Thoracic aorta (tissue), 2 donors: ENCODE results near the gene SMAD6. TPM values are rescaled to one million over a fixed set of nuclear protein-coding genes. Genes with fewer than 3 reads are reported as not detected.
A peak's percentile ranks its signal among the peaks of the same experiment; 100 is the strongest.

ENCODE experiments used
- ATAC-seq: fragments of 150-250 bp; one replicate; pipeline ENCODE4 v1.8.0; 2017; ENCODE audit warnings: low read depth; ENCODE audit not compliant: insufficient number of reproducible peaks, low FRiP score
- DNase-seq: peaks from one replicate; pipeline ENCODE4 v3.0.0-alpha.2; 2020; ENCODE audit warnings: low spot score
- H3K27ac ChIP-seq, 2 donors: fragments of 200-600 bp; sonication (generic); 1 replicate in 1 of 2; 2 replicates in 1 of 2; pipeline ENCODE4 v1.5.1; 2016; ENCODE audit warnings: mild to moderate bottlenecking in 2 of 2, moderate library complexity in 2 of 2
- H3K27me3 ChIP-seq: fragments of 200-600 bp; sonication (generic); replicated peaks from 2 replicates; pipeline ENCODE4 v1.6.0; 2016; ENCODE audit warnings: mild to moderate bottlenecking; ENCODE audit not compliant: insufficient read depth
- H3K36me3 ChIP-seq: fragments of 200-600 bp; sonication (generic); one replicate; pipeline ENCODE4 v1.5.1; 2016
- H3K4me1 ChIP-seq, 2 donors: fragments of 200-600 bp; sonication (generic); 1 replicate in 1 of 2; 2 replicates in 1 of 2; pipeline versions ENCODE4 v1.5.1 to v1.6.0; 2016; ENCODE audit warnings: low read depth in 2 of 2, mild to moderate bottlenecking in 1 of 2; ENCODE audit not compliant: control insufficient read depth in 1 of 2
- H3K4me3 ChIP-seq: fragments of 200-600 bp; sonication (generic); 2 replicates; pipeline ENCODE4 v1.5.1; 2016; ENCODE audit warnings: mild to moderate bottlenecking
- H3K9me3 ChIP-seq: fragments of 200-600 bp; sonication (generic); 2 replicates; pipeline ENCODE4 v1.5.1; 2016
- total RNA-seq, 2 donors: library from RNA; depleted of rRNA; stranded (reverse); fragments of >200 nt; gene quantifications; one replicate each; pipeline versions ENCODE4 v1.1.0 to v1.2.3, GENCODE V29; 2016
- TF ChIP-seq, protein P1 (sequence below): fragments of 200-600 bp; sonication (generic); IDR thresholded peaks from one replicate; pipeline ENCODE4 v1.5.1; 2019; ENCODE audit warnings: antibody characterized with exemption

Gene SMAD6
- total RNA-seq, 2 donors from 2014 or later: 73.3 to 113 TPM

DNA sequence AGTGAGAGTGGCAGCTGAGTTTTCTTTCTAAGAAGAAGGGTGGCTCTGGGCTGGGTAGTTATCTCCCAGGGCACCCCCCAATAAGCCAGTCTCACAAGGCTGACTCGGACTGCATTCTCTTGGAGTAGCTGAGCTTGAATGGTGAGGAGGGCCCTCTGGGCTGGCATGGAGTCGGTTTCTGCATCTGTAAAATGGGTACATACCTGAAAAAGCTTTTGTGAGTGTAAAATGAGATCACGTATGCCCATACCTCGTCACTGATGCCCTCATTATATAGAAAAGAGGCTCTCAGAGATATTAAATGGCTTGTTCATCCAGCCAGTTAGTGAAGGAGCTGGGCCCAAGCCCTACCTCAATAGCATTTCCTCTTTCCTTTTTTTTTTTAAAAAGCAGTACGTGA, 41.2 kb downstream of the SMAD6 start:
- Histone ChIP-seq H3K4me1 (peaks cover 37 to 78% of the 10 kb centered on the region in 2 donors), H3K9me3 (no peaks in the 10 kb centered on the region), H3K27ac (no peak overlapping the region), H3K36me3 (no peaks in the 10 kb centered on the region), H3K4me3 (no peak overlapping the region), H3K27me3 (no peaks in the 10 kb centered on the region)
- TF ChIP-seq, protein P1, sequence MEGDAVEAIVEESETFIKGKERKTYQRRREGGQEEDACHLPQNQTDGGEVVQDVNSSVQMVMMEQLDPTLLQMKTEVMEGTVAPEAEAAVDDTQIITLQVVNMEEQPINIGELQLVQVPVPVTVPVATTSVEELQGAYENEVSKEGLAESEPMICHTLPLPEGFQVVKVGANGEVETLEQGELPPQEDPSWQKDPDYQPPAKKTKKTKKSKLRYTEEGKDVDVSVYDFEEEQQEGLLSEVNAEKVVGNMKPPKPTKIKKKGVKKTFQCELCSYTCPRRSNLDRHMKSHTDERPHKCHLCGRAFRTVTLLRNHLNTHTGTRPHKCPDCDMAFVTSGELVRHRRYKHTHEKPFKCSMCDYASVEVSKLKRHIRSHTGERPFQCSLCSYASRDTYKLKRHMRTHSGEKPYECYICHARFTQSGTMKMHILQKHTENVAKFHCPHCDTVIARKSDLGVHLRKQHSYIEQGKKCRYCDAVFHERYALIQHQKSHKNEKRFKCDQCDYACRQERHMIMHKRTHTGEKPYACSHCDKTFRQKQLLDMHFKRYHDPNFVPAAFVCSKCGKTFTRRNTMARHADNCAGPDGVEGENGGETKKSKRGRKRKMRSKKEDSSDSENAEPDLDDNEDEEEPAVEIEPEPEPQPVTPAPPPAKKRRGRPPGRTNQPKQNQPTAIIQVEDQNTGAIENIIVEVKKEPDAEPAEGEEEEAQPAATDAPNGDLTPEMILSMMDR: no peak
- DNase-seq: no peak
- ATAC-seq: no peak

DNA sequence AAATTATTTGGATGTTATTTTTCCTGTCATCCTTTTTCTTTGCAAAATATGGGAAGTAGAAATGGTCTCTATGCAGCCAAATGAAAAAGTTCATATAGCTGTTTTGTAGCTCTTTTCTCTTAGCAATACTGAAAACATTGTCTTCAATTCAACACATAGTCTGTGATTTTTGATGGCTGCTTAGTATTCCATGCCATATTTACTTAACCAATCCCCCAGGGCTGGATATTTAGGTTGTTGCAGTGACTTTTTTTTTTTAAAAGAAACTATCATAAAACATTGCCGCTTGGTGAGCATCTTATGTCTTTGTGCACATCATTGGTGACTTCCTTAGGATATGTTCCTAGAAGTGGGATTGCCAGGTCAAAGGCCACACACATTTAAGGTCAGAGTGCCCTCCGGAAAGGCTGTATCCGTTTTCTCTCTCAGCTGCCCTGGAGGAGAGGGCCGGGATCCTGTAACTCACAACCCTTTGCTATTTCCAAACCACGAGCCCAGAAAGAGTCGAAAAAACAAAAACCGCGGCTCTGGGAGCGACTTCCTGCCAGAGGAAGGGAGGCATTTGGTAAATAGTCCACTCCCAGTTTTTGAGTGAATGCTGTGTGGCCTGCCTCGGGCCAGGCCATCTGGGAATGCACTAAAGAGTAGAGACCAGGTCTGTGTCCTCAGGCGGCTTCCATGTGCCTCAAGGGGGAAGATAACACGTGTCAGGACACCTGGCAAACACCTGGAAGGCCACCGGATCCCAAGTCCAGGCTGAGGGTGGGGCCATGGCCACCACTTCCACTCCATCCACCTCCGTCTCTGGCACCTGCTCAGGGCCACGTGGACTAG, 41.9 kb downstream of the SMAD6 start:
- Histone ChIP-seq H3K27me3 (no peaks in the 10 kb centered on the region), H3K4me1 (peaks cover 43 to 82% of the 10 kb centered on the region in 2 donors), H3K27ac (peak overlapping the region; percentile 24 to 69), H3K4me3 (no peak overlapping the region), H3K9me3 (no peaks in the 10 kb centered on the region), H3K36me3 (no peaks in the 10 kb centered on the region)
- DNase-seq (no peak), ATAC-seq (no peak)
- TF ChIP-seq, protein P1: no peak

DNA sequence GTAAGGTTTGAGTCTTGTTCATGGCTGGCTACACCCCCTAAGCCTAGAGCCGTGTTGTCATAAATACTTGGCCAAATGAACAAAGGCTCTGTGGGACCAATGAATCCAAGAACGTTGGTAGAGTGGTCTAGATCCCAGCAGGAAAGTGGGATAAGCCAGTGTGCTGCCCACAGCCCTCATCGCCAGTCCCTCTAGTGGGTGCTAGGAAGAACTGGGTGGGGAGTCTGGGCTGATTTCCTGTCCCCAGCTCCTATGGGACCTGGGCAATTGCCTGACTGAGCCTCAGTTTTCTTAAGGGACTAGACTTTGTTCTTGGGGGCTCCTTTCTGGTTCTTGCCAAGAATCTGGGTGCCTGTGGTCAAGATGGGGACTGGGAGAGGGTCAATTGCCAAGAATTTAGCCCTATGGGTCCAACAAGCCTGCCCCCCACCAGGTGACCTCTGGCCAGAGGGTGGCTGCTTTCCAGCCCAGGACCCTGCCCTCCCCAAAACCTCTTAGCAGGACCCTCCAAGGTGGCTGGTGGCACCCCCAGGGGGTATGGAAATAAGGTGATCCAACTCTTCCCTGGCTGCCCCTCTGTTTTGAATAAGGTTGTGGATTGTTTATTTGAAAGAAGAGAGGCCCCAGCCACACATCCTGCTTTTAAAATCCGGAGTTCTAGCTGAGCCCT, 42.7 kb downstream of the SMAD6 start:
- Histone ChIP-seq H3K9me3 (no peaks in the 10 kb centered on the region), H3K27ac (peak overlapping the region; percentile 24 to 69), H3K4me3 (no peak overlapping the region), H3K27me3 (no peaks in the 10 kb centered on the region), H3K36me3 (no peaks in the 10 kb centered on the region), H3K4me1 (peaks cover 44 to 86% of the 10 kb centered on the region in 2 donors)
- DNase-seq (no peak), ATAC-seq (no peak)
- TF ChIP-seq, protein P1: no peak

DNA sequence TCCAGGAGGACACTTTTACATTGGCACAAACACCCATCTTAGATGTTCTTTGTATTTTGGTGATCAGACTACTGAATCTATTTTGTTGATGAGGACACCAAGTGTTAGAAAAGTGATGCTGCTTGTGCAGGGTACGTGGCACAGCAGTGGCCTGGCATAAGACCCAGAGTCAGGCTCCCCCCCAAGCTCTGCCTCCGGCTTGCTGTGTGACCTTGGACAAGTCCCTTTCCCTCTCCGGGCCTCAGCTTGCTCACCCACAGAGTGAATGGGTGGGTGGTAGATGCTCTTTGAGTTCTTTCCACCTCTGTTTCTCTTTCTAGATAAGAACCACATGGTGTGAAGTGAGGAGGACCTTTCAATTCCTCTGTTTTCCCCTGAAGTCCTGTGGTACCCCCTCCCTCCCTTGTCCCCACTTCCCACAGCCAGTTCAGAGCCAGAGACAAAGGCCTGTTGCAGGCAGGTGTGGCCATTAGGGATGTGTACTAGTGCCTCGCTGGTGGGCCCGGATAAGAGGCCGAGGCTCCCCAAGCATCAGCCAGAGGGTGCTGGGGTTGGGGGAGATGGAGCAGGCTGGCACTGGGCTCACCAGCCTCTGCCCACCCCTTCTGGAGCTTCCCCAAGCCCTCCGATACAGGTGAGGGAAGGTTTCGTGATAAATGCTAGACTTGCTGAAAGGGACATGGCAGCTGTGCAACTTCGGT, 43.6 kb downstream of the SMAD6 start:
- no peaks in the 10 kb centered on the region for H3K36me3 ChIP-seq
- TF ChIP-seq, protein P1: no peak
- H3K4me1 ChIP-seq: peaks cover 41 to 87% of the 10 kb centered on the region in 2 donors
- H3K27ac ChIP-seq: peak overlapping the region; percentile 31 to 69
- DNase-seq (no peak), ATAC-seq (no peak)
- H3K27me3 ChIP-seq: no peaks in the 10 kb centered on the region
- H3K9me3 ChIP-seq: no peaks in the 10 kb centered on the region
- H3K4me3 ChIP-seq: no peak overlapping the region

DNA sequence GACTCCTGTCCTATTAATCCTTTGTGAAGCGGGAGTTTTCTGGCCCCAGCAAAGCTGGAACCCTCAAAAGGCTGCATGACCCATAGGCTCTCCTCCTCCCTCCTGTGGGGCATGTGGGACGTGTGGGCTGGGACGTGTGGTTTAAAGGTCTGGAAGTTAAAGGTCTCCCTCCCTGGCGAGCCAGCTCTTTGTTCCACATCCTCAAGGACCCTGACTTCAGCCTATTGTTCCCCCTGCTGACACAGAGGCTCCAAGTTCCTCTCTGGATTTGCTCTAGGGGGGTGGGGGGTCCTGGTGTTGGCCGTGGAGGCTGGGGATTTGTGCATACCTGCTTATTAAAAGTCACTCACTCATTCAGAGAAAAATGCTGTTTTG, 44.2 kb downstream of the SMAD6 start:
- no peaks in the 10 kb centered on the region for H3K27me3 ChIP-seq
- no peak for DNase-seq
- H3K4me3 ChIP-seq: no peak overlapping the region
- TF ChIP-seq, protein P1: no peak
- peaks cover 41 to 87% of the 10 kb centered on the region in 2 donors for H3K4me1 ChIP-seq
- peak overlapping the region; percentile 31 to 69 for H3K27ac ChIP-seq
- no peaks in the 10 kb centered on the region for H3K9me3 ChIP-seq
- no peaks in the 10 kb centered on the region for H3K36me3 ChIP-seq
- no peak for ATAC-seq
